ENCODE results near the gene VAV2. TPM values are rescaled to one million over a fixed set of nuclear protein-coding genes. Genes with fewer than 3 reads are reported as not detected.

Gene VAV2
- total RNA-seq, 2 experiments from 2014 or later, result 11.0 to 27.8 TPM

GRCh38 chr9:133888048-133888808 is 103.9 kb downstream of the VAV2 start:
- Histone ChIP-seq H3K4me1 (ENCODE audit: insufficient read depth, low read length, poor library complexity, severe bottlenecking) (no peaks in the 10 kb centered on the region), H3K79me2 (ENCODE audit: insufficient read depth, low read depth, low read length) (no peaks in the 10 kb centered on the region), H3K9me3 (ENCODE audit: low read length) (no peaks in the 10 kb centered on the region), H2AFZ (ENCODE audit: low read length) (no peak overlapping the region), H3K36me3 (ENCODE audit: insufficient read depth, low read length) (no peaks in the 10 kb centered on the region), H4K20me1 (ENCODE audit: insufficient read depth, low read length) (no peaks in the 10 kb centered on the region), H3K27ac (ENCODE audit: low read depth, low read length, poor library complexity, severe bottlenecking) (no peak overlapping the region), H3K4me2 (ENCODE audit: low read length) (no peak overlapping the region), H3K9me2 (ENCODE audit: insufficient read depth, low read length) (no peaks in the 10 kb centered on the region), H3K4me3 (ENCODE audit: low read depth, low read length, poor library complexity, severe bottlenecking) (no peak overlapping the region)
- DNase-seq (ENCODE audit: low spot score), result no peak
- TF ChIP-seq EZH2phosphoT487 (IDR thresholded peaks at IDR 0.05; ENCODE audit: borderline replicate concordance, low read depth, low read length) (no peak), CTCF (conservative IDR thresholded peaks at IDR 0.05; ENCODE audit: low read length) (no peak)
- no TSS peak for BruUV-seq (replicated peaks)
- ChIA-PET CTCF (ENCODE audit: unreplicated experiment) (no interaction called here), POLR2A (no interaction called here)
- intact Hi-C loops (cut with micrococcal nuclease; ENCODE audit: unreplicated experiment), result no loop called here

- ChIA-PET POLR2A (no interaction called here), CTCF (ENCODE audit: unreplicated experiment) (no interaction called here)
- intact Hi-C loops (cut with micrococcal nuclease; ENCODE audit: unreplicated experiment), result no loop called here
- no peaks in the 10 kb centered on the region for H3K9me3 ChIP-seq (ENCODE audit: low read length)
- H3K79me2 ChIP-seq (ENCODE audit: insufficient read depth, low read depth, low read length), result no peaks in the 10 kb centered on the region
- no peak overlapping the region for H3K4me3 ChIP-seq (ENCODE audit: low read depth, low read length, poor library complexity, severe bottlenecking)
- H3K4me2 ChIP-seq (ENCODE audit: low read length), result no peak overlapping the region
- no peaks in the 10 kb centered on the region for H3K9me2 ChIP-seq (ENCODE audit: insufficient read depth, low read length)
- TF ChIP-seq EZH2phosphoT487 (IDR thresholded peaks at IDR 0.05; ENCODE audit: borderline replicate concordance, low read depth, low read length) (no peak), CTCF (conservative IDR thresholded peaks at IDR 0.05; ENCODE audit: low read length) (no peak)
- H2AFZ ChIP-seq (ENCODE audit: low read length), result no peak overlapping the region
- no peaks in the 10 kb centered on the region for H3K36me3 ChIP-seq (ENCODE audit: insufficient read depth, low read length)
- BruUV-seq (replicated peaks), result no TSS peak
- DNase-seq (ENCODE audit: low spot score), result no peak
- no peaks in the 10 kb centered on the region for H4K20me1 ChIP-seq (ENCODE audit: insufficient read depth, low read length)
- no peaks in the 10 kb centered on the region for H3K4me1 ChIP-seq (ENCODE audit: insufficient read depth, low read length, poor library complexity, severe bottlenecking)
- H3K27ac ChIP-seq (ENCODE audit: low read depth, low read length, poor library complexity, severe bottlenecking), result no peak overlapping the region
Observed at GRCh38 chr9:133887540-133888047, 104.5 kb downstream of the VAV2 start.
